Measurements from ENCODE around the gene NRL.

NRL gene

DNA sequence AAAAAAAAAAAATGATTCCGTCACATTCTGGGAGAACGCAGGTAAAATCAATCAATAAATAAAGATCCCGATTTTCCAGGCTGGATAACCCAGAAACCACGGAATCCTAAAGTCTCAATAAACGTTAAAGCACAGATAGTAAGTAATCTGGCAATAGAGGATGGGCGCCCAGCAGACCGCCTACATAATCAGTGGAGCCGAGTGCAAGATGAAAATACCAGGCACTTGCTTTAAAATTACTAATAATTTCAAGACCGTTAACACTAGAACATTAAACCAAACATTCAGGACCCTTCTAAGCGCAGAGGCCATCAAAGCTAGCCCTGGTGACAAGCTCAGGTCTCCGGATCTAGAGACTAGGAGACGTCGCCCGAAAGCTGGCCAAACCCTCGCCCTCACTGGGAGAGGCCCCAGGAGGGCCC lies 1.4 kb downstream of the NRL start:
- Histone ChIP-seq H3K36me3 (ENCODE audit: insufficient read depth, low read length) (peaks cover 21% of the 10 kb centered on the region; the same call in 1 of the 2 replicates), H3K9ac (ENCODE audit: low read length) (peak overlapping the region; percentile 86), H2AFZ (ENCODE audit: low read length) (no peak overlapping the region), H3K4me3 (ENCODE audit: low read depth, low read length, poor library complexity, severe bottlenecking) (peak overlapping the region; percentile 76), H3F3A (ENCODE audit: insufficient read depth, low read length) (no peaks in the 10 kb centered on the region), H3K4me1 (ENCODE audit: insufficient read depth, low read length, severe bottlenecking) (peaks cover 27% of the 10 kb centered on the region), H3K9me3 (ENCODE audit: low read length) (no peaks in the 10 kb centered on the region), H3K4me2 (ENCODE audit: low read length) (peak overlapping the region; percentile 87), H4K20me1 (ENCODE audit: insufficient read depth, low read length) (no peaks in the 10 kb centered on the region), H3K27me3 (ENCODE audit: insufficient read depth, low read length) (no peaks in the 10 kb centered on the region), H3K27ac (ENCODE audit: low read depth, low read length, poor library complexity, severe bottlenecking) (peak overlapping the region; percentile 90), H3K9me2 (ENCODE audit: low read depth, low read length) (no peaks in the 10 kb centered on the region), H3K79me2 (ENCODE audit: insufficient read depth, low read length) (peaks cover 4% of the 10 kb centered on the region; the same call in 1 of the 2 replicates)
- no peak for TF ChIP-seq EZH2 (IDR thresholded peaks at IDR 0.05; ENCODE audit: borderline replicate concordance, low read length)
- TF ChIP-seq, protein P1, sequence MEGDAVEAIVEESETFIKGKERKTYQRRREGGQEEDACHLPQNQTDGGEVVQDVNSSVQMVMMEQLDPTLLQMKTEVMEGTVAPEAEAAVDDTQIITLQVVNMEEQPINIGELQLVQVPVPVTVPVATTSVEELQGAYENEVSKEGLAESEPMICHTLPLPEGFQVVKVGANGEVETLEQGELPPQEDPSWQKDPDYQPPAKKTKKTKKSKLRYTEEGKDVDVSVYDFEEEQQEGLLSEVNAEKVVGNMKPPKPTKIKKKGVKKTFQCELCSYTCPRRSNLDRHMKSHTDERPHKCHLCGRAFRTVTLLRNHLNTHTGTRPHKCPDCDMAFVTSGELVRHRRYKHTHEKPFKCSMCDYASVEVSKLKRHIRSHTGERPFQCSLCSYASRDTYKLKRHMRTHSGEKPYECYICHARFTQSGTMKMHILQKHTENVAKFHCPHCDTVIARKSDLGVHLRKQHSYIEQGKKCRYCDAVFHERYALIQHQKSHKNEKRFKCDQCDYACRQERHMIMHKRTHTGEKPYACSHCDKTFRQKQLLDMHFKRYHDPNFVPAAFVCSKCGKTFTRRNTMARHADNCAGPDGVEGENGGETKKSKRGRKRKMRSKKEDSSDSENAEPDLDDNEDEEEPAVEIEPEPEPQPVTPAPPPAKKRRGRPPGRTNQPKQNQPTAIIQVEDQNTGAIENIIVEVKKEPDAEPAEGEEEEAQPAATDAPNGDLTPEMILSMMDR (IDR thresholded peaks at IDR 0.05; ENCODE audit: low read length), result no peak

- TF ChIP-seq, protein P1 (IDR thresholded peaks at IDR 0.05; ENCODE audit: low read length), result no peak
- no peak for TF ChIP-seq EZH2 (IDR thresholded peaks at IDR 0.05; ENCODE audit: borderline replicate concordance, low read length)
- no peaks in the 10 kb centered on the region for H3K9me2 ChIP-seq (ENCODE audit: low read depth, low read length)
- no peaks in the 10 kb centered on the region for H3K27me3 ChIP-seq (ENCODE audit: insufficient read depth, low read length)
- H2AFZ ChIP-seq (ENCODE audit: low read length), result no peak overlapping the region
- H3F3A ChIP-seq (ENCODE audit: insufficient read depth, low read length), result no peaks in the 10 kb centered on the region; the same call in 1 of the 2 replicates
- no peak overlapping the region for H3K4me2 ChIP-seq (ENCODE audit: low read length)
- no peaks in the 10 kb centered on the region for H3K36me3 ChIP-seq (ENCODE audit: insufficient read depth, low read length)
- no peaks in the 10 kb centered on the region; the same call in 1 of the 2 replicates for H3K79me2 ChIP-seq (ENCODE audit: insufficient read depth, low read length)
- no peaks in the 10 kb centered on the region for H3K9me3 ChIP-seq (ENCODE audit: low read length)
- H3K4me3 ChIP-seq (ENCODE audit: low read depth, low read length, poor library complexity, severe bottlenecking), result no peak overlapping the region
- peaks cover 15% of the 10 kb centered on the region for H3K4me1 ChIP-seq (ENCODE audit: insufficient read depth, low read length, severe bottlenecking)
- H3K9ac ChIP-seq (ENCODE audit: low read length), result no peak overlapping the region
- H3K27ac ChIP-seq (ENCODE audit: low read depth, low read length, poor library complexity, severe bottlenecking), result no peak overlapping the region
- H4K20me1 ChIP-seq (ENCODE audit: insufficient read depth, low read length), result no peaks in the 10 kb centered on the region
Measured at GRCh38 chr14:24110523-24110922, 4.2 kb downstream of the NRL start.

- no peak overlapping the region for H3K27ac ChIP-seq (ENCODE audit: low read depth, low read length, poor library complexity, severe bottlenecking)
- H3K9ac ChIP-seq (ENCODE audit: low read length), result no peak overlapping the region
- no peak overlapping the region for H2AFZ ChIP-seq (ENCODE audit: low read length)
- no peaks in the 10 kb centered on the region; the same call in 1 of the 2 replicates for H3F3A ChIP-seq (ENCODE audit: insufficient read depth, low read length)
- H3K79me2 ChIP-seq (ENCODE audit: insufficient read depth, low read length), result no peaks in the 10 kb centered on the region
- no peaks in the 10 kb centered on the region for H3K9me2 ChIP-seq (ENCODE audit: low read depth, low read length)
- H3K4me3 ChIP-seq (ENCODE audit: low read depth, low read length, poor library complexity, severe bottlenecking), result no peak overlapping the region
- peaks cover 13% of the 10 kb centered on the region for H3K4me1 ChIP-seq (ENCODE audit: insufficient read depth, low read length, severe bottlenecking)
- H3K36me3 ChIP-seq (ENCODE audit: insufficient read depth, low read length), result no peaks in the 10 kb centered on the region
- no peak for TF ChIP-seq EZH2 (IDR thresholded peaks at IDR 0.05; ENCODE audit: borderline replicate concordance, low read length)
- TF ChIP-seq, protein P1 (IDR thresholded peaks at IDR 0.05; ENCODE audit: low read length), result no peak
- no peaks in the 10 kb centered on the region for H3K27me3 ChIP-seq (ENCODE audit: insufficient read depth, low read length)
- no peak overlapping the region for H3K4me2 ChIP-seq (ENCODE audit: low read length)
- H3K9me3 ChIP-seq (ENCODE audit: low read length), result no peaks in the 10 kb centered on the region
- no peaks in the 10 kb centered on the region for H4K20me1 ChIP-seq (ENCODE audit: insufficient read depth, low read length)
Measured at GRCh38 chr14:24110060-24110459, 4.7 kb downstream of the NRL start.
